ENCODE results near the gene ZNF550.
A peak's percentile ranks its signal among the peaks of the same experiment; 100 is the strongest.
"Not testable (repeated sequence)": the region's sequence is repeated elsewhere in the genome, so short reads cannot be mapped to it uniquely, and the experiment has no call there.

The ZNF550 gene

GRCh38 chr19:57527136-57527881, 32.4 kb downstream of the ZNF550 start, which contains the start of gene ZNF549:
TSS of gene ZNF549 (plus strand) at chr19:57527356. CDS start at chr19:57527574, 218 bp downstream.
- peak; percentile 96 for DNase-seq

GRCh38 chr19:57518021-57518420, 41.6 kb downstream of the ZNF550 start:
- not testable (repeated sequence) for DNase-seq

- no peak for DNase-seq
Observed at GRCh38 chr19:57515255-57515654, 44.4 kb downstream of the ZNF550 start.

GRCh38 chr19:57512845-57513244, 46.8 kb downstream of the ZNF550 start:
- no peak for DNase-seq

GRCh38 chr19:57511484-57511883, 48.2 kb downstream of the ZNF550 start:
- no peak for DNase-seq

GRCh38 chr19:57506163-57506562, 53.5 kb downstream of the ZNF550 start:
- no peak for DNase-seq

GRCh38 chr19:57500400-57500799, 59.3 kb downstream of the ZNF550 start:
- DNase-seq: not testable (repeated sequence)

- peak; percentile 96 for DNase-seq
Observed at GRCh38 chr19:57499680-57500395, 59.8 kb downstream of the ZNF550 start, which contains the start of gene ZNF773. TSS of gene ZNF773 (plus strand) at chr19:57499938. CDS start at chr19:57500081, 143 bp downstream.

- DNase-seq: not testable (repeated sequence)
Observed at GRCh38 chr19:57499332-57499679, 60.4 kb downstream of the ZNF550 start.

GRCh38 chr19:57488299-57488644, 71.4 kb downstream of the ZNF550 start:
- not testable (repeated sequence) for DNase-seq

GRCh38 chr19:57487477-57488298, 72.0 kb downstream of the ZNF550 start, which contains the start of gene ZNF419:
TSS of gene ZNF419 (plus strand) at chr19:57487750. CDS start at chr19:57487951, 201 bp downstream.
- DNase-seq: peak; percentile 93

Measured in NCI-H1436 (cell line).